RWPE2 (cell line): Measurements from ENCODE around the gene EIF2B5.

Experiments used
- ATAC-seq: fragments of 200-7000 bp; cut with Tn5 transposase; 3 replicates; pipeline ENCODE4 v1.9.1; 2021; ENCODE audit warnings: low read depth
- DNase-seq: peaks from one replicate; pipeline ENCODE4 v3.0.0-alpha.2; 2020; ENCODE audit warnings: low spot score
- H3K27ac ChIP-seq: fragments of 450-650 bp; 2 replicates; pipeline ENCODE4 v1.5.1; 2017; ENCODE audit warnings: mild to moderate bottlenecking; ENCODE audit not compliant: poor library complexity, severe bottlenecking
- H3K27me3 ChIP-seq: fragments of 250-450 bp; sonication (Bioruptor Pico); 2 replicates; pipeline ENCODE4 v1.5.1; 2021; ENCODE audit warnings: mild to moderate bottlenecking, moderate library complexity; ENCODE audit not compliant: insufficient read depth, poor library complexity, severe bottlenecking
- H3K36me3 ChIP-seq: fragments of 250-450 bp; sonication (Bioruptor Pico); 2 replicates; pipeline ENCODE4 v1.5.1; 2020; ENCODE audit warnings: low read depth, mild to moderate bottlenecking, moderate library complexity
- H3K4me1 ChIP-seq: fragments of 250-450 bp; sonication (Bioruptor Pico); 2 replicates; pipeline ENCODE4 v1.5.1; 2021; ENCODE audit warnings: mild to moderate bottlenecking, moderate library complexity; ENCODE audit not compliant: insufficient read depth, poor library complexity, severe bottlenecking
- H3K4me3 ChIP-seq: fragments of 250-450 bp; sonication (Bioruptor Pico); 2 replicates; pipeline ENCODE4 v1.5.1; 2021; ENCODE audit warnings: mild to moderate bottlenecking, moderate library complexity; ENCODE audit not compliant: severe bottlenecking
- H3K9me3 ChIP-seq: fragments of 250-450 bp; sonication (Bioruptor Pico); 2 replicates; pipeline ENCODE4 v1.5.1; 2021; ENCODE audit warnings: mild to moderate bottlenecking, moderate library complexity; ENCODE audit not compliant: severe bottlenecking
- CTCF ChIP-seq: fragments of 450-650 bp; IDR thresholded peaks from one replicate; pipeline ENCODE4 v1.5.1; 2017; ENCODE audit warnings: mild to moderate bottlenecking, moderate library complexity; ENCODE audit not compliant: poor library complexity, severe bottlenecking

Gene EIF2B5

DNA sequence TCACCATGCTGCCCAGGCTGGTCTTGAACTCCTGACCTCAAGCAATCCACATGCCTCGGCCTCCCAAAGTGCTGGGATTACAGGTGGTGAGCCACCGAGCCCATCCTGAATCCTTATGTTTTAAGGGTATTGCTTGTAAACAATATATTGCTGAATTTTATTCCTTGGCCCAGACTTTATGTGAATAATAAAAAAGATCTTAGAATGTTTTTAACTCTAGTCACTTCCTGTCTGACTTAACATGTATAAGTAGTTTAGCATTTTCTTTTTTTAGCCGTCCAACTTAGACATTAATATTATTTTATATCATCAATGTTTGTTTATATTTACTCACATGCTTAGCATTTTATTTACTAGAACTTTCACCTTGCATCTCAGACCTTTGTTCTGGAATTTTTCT, 9.2 kb upstream of the EIF2B5 start:
- no peak for TF ChIP-seq CTCF
- Histone ChIP-seq H3K4me3 (no peak overlapping the region), H3K27ac (no peak overlapping the region), H3K9me3 (no peaks in the 10 kb centered on the region), H3K4me1 (peaks cover 4% of the 10 kb centered on the region), H3K36me3 (no peaks in the 10 kb centered on the region), H3K27me3 (no peaks in the 10 kb centered on the region)
- no peak for ATAC-seq
- DNase-seq: no peak

GRCh38 chr3:184129012-184129411, 6.1 kb upstream of the EIF2B5 start:
- TF ChIP-seq CTCF: peak; percentile 38
- Histone ChIP-seq H3K27me3 (no peaks in the 10 kb centered on the region), H3K9me3 (no peaks in the 10 kb centered on the region), H3K4me3 (no peak overlapping the region), H3K4me1 (peaks cover 4% of the 10 kb centered on the region), H3K27ac (no peak overlapping the region), H3K36me3 (no peaks in the 10 kb centered on the region)
- no peak for DNase-seq
- peak; percentile 73; the same call in 2 of the 3 replicates for ATAC-seq

DNA sequence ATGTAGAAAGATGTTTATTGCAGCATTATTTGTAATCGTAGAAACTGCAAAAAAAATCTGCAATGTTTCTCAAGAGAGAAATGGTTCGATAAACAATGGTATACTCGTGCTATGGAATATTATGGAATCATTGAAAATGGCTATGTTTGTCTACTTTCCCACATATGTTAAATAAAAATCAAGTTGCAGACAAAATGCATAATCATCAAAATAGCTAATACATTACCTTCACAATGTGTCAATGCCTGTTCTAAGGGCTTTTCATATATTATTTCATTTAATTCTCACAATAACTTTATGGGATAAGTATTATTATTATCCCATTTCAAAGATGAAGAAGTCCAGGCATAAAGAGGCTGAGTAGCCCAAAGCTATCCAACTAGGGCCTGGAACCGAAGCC, 2.2 kb upstream of the EIF2B5 start:
- Histone ChIP-seq H3K27ac (no peak overlapping the region), H3K4me1 (no peaks in the 10 kb centered on the region), H3K27me3 (no peaks in the 10 kb centered on the region), H3K9me3 (no peaks in the 10 kb centered on the region), H3K4me3 (no peak overlapping the region), H3K36me3 (peaks cover 8% of the 10 kb centered on the region; the same call in 1 of the 2 replicates)
- no peak for TF ChIP-seq CTCF
- DNase-seq (no peak), ATAC-seq (no peak)

GRCh38 chr3:184133840-184134745, 1.1 kb upstream of the EIF2B5 start:
- Histone ChIP-seq H3K4me1 (no peaks in the 10 kb centered on the region), H3K27me3 (no peaks in the 10 kb centered on the region), H3K36me3 (peaks cover 16% of the 10 kb centered on the region), H3K27ac (peak overlapping the region; percentile 62), H3K9me3 (no peaks in the 10 kb centered on the region), H3K4me3 (peak overlapping the region; percentile 74)
- DNase-seq (peak; percentile 86), ATAC-seq (peak; percentile 71)
- TF ChIP-seq CTCF: no peak

DNA sequence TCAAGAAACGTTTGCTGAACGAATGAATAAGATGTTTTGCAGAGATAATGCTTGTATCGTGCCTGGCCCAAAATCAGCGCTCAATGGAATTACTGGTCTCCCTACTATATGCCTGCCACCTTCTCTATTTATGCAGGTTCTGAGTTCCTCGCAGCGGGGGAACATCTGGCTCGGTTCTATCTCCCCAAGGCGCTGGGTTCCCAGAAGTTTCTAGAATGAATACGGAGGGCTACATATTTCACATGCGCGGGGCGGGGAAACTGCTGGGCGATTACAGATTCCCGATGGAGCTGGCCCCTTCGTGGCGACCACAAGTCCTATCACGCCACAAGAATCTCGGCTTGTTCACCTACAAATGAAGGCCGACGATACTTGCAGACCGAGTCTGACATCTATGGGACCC, 411 bp upstream of the EIF2B5 start:
- no peaks in the 10 kb centered on the region for H3K27me3 ChIP-seq
- no peak for TF ChIP-seq CTCF
- peak overlapping the region; percentile 62 for H3K27ac ChIP-seq
- no peaks in the 10 kb centered on the region for H3K9me3 ChIP-seq
- no peak for DNase-seq
- ATAC-seq: peak; percentile 2; the same call in 2 of the 3 replicates
- no peaks in the 10 kb centered on the region for H3K4me1 ChIP-seq
- H3K36me3 ChIP-seq: peaks cover 20% of the 10 kb centered on the region
- H3K4me3 ChIP-seq: peak overlapping the region; percentile 74
